Stimulated activated naive CD4-positive, alpha-beta T cell treated with Interleukin-2 at 50 U/mL for 16 hours (primary cell): ENCODE results near the gene PRKCA.

Source experiments
- DNase-seq: peaks from one replicate; lab custom pipeline; 2025; lab: John Stamatoyannopoulos, UW

Gene PRKCA

GRCh38 chr17:66776999-66777688 is 474.7 kb downstream of the PRKCA start:
- no peak for DNase-seq

- no peak for DNase-seq
Measured at GRCh38 chr17:66777689-66778225, 475.3 kb downstream of the PRKCA start.

- no peak for DNase-seq
Measured at GRCh38 chr17:66778531-66779236, 476.3 kb downstream of the PRKCA start.

GRCh38 chr17:66779237-66779606 is 476.8 kb downstream of the PRKCA start:
- DNase-seq: no peak

GRCh38 chr17:66781135-66781534 is 478.7 kb downstream of the PRKCA start:
- no peak for DNase-seq

GRCh38 chr17:66782851-66783250 is 480.4 kb downstream of the PRKCA start:
- DNase-seq: no peak

GRCh38 chr17:66783656-66784381 is 481.4 kb downstream of the PRKCA start:
- no peak for DNase-seq

GRCh38 chr17:66784621-66785364 is 482.4 kb downstream of the PRKCA start:
- DNase-seq: no peak

GRCh38 chr17:66786107-66786506 is 483.7 kb downstream of the PRKCA start:
- no peak for DNase-seq

GRCh38 chr17:66787914-66788313 is 485.5 kb downstream of the PRKCA start:
- no peak for DNase-seq

GRCh38 chr17:66789093-66789492 is 486.7 kb downstream of the PRKCA start:
- DNase-seq: no peak

- no peak for DNase-seq
Measured at GRCh38 chr17:66789961-66790437, 487.6 kb downstream of the PRKCA start.

- DNase-seq: no peak
Measured at GRCh38 chr17:66790501-66791061, 488.2 kb downstream of the PRKCA start.

- no peak for DNase-seq
Measured at GRCh38 chr17:66791347-66791746, 488.9 kb downstream of the PRKCA start.

GRCh38 chr17:66793814-66794213 is 491.4 kb downstream of the PRKCA start:
- DNase-seq: no peak

- DNase-seq: no peak
Measured at GRCh38 chr17:66795486-66795885, 493.1 kb downstream of the PRKCA start.

- no peak for DNase-seq
Measured at GRCh38 chr17:66799849-66800537, 497.6 kb downstream of the PRKCA start.

GRCh38 chr17:66803474-66803951 is 501.1 kb downstream of the PRKCA start:
- no peak for DNase-seq

- no peak for DNase-seq
Measured at GRCh38 chr17:66805567-66805966, 503.2 kb downstream of the PRKCA start.

- no peak for DNase-seq
Measured at GRCh38 chr17:66807182-66807581, 504.8 kb downstream of the PRKCA start.

GRCh38 chr17:66809408-66809807 is 507.0 kb downstream of the PRKCA start:
- no peak for DNase-seq
